Tibial nerve (tissue), 4 donors: Measurements from ENCODE around the gene PXDN. TPM values are rescaled to one million over a fixed set of nuclear protein-coding genes. Genes with fewer than 3 reads are reported as not detected.

Experiments
- DNase-seq, 2 donors: peaks; one replicate each; pipeline ENCODE4 v3.0.0-alpha.2; 2019; ENCODE audit warnings: low spot score in 2 of 2
- H3K27ac ChIP-seq, 4 donors: fragments of 200-600 bp; sonication (generic) in 3 of 4; one replicate each; pipeline ENCODE4 v1.5.1; 2017 to 2019; ENCODE audit warnings: mild to moderate bottlenecking in 1 of 4
- H3K27me3 ChIP-seq, 2 donors: fragments of 200-600 bp; sonication (generic) in 1 of 2; one replicate each; pipeline versions ENCODE4 v1.5.1 to v1.6.0; 2017 to 2019
- H3K36me3 ChIP-seq, 3 donors: fragments of 200-600 bp; sonication (generic); one replicate each; pipeline ENCODE4 v1.5.1; 2018 to 2019
- H3K4me1 ChIP-seq, 4 donors: fragments of 200-600 bp; sonication (generic) in 3 of 4; one replicate each; pipeline ENCODE4 v1.5.1; 2017 to 2019
- H3K4me3 ChIP-seq, 4 donors: fragments of 200-600 bp; sonication (generic) in 3 of 4; one replicate each; pipeline ENCODE4 v1.5.1; 2017 to 2019; ENCODE audit warnings: mild to moderate bottlenecking in 1 of 4, moderate library complexity in 1 of 4
- H3K9me3 ChIP-seq, 4 donors: fragments of 200-600 bp; sonication (generic) in 3 of 4; one replicate each; pipeline ENCODE4 v1.5.1; 2017 to 2019
- EP300 ChIP-seq, 2 donors: sonication (generic); formaldehyde crosslinking; IDR thresholded peaks; one replicate each; pipeline ENCODE4 v1.6.1; 2017; ENCODE audit warnings: antibody characterized with exemption in 2 of 2, mild to moderate bottlenecking in 1 of 2
- POLR2A ChIP-seq, 2 donors: fragments of 450-650 bp; IDR thresholded peaks; one replicate each; pipeline ENCODE4 v1.6.1; 2017; ENCODE audit warnings: antibody characterized with exemption in 2 of 2, mild to moderate bottlenecking in 2 of 2, moderate library complexity in 2 of 2
- WGBS, 2 donors: methylation state at CpG; one replicate each; pipeline ENCODE4 v1.1.5; 2018; 5-methylcytosine and 5-hydroxymethylcytosine counted together
- total RNA-seq, 4 donors: library from RNA; depleted of rRNA; stranded (reverse); fragments of >200 nt; gene quantifications; one replicate each; pipeline ENCODE4 v1.1.0, GENCODE V29; 2016
- TF ChIP-seq, protein P1 (sequence below), 5 experiments: fragments of 200-600 bp in 3 of 5; fragments of 450-650 bp in 2 of 5; sonication (generic) in 3 of 5; IDR thresholded peaks; one replicate each; pipeline ENCODE4 v1.5.1; 2016 to 2019; ENCODE audit warnings: antibody characterized with exemption in 5 of 5, mild to moderate bottlenecking in 3 of 5, moderate library complexity in 2 of 5

The PXDN gene
- total RNA-seq, 4 donors from 2014 or later: 40.4 to 72.6 (median 52.4) TPM

DNA sequence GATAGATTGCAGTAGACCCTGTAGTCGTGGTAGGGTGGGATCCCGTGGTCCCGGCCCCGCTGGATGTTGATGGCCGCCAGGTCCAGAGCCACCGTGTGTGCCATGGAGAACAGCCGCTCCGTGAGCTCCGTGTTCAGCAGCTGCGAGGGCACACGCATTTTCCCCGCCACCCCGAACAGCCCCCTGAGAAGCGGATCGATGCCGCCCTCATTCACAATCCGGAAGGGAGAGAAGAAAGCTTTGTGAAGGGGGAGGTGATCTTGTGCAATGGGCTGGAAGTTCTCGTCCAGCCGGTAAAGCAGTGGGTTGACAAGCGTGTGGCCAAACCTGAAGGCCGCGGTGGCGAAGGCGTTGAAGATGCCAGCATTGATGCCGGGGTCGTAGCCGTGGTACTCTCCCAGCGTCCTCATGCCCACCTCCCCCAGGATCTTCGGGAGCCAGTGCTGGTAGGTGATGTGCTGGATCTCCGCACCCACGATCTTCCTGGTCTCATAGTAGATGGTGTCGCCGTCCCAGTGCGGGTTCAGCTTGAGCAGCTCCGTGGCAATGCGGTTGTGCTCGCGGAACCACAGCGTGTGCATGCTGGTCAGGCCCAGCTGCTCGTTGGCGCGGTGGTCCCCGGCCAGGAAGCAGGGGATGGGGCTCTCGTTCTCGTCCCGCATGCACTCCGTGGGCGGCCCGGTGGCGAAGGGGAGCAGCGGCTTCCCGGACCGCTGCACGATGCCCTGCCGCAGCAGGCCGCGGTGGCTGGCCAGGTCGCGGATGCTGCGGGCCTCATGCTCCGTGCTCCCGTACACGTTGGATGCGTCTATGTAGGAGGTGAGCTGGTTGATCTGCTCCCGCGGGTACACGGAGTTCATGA lies 95.8 kb downstream of the PXDN start:
- Histone ChIP-seq H3K4me1 (peaks cover 0 to 31% (median 4%) of the 10 kb centered on the region in 4 donors), H3K4me3 (no peak overlapping the region), H3K27me3 (no peaks in the 10 kb centered on the region), H3K9me3 (no peaks in the 10 kb centered on the region), H3K36me3 (peaks cover 0 to 48% (median 0%) of the 10 kb centered on the region in 3 donors), H3K27ac (no peak overlapping the region)
- WGBS, 2 donors: 97% methylated on average over 55 to 67 of the region's 67 CpGs
- TF ChIP-seq, protein P1, sequence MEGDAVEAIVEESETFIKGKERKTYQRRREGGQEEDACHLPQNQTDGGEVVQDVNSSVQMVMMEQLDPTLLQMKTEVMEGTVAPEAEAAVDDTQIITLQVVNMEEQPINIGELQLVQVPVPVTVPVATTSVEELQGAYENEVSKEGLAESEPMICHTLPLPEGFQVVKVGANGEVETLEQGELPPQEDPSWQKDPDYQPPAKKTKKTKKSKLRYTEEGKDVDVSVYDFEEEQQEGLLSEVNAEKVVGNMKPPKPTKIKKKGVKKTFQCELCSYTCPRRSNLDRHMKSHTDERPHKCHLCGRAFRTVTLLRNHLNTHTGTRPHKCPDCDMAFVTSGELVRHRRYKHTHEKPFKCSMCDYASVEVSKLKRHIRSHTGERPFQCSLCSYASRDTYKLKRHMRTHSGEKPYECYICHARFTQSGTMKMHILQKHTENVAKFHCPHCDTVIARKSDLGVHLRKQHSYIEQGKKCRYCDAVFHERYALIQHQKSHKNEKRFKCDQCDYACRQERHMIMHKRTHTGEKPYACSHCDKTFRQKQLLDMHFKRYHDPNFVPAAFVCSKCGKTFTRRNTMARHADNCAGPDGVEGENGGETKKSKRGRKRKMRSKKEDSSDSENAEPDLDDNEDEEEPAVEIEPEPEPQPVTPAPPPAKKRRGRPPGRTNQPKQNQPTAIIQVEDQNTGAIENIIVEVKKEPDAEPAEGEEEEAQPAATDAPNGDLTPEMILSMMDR (IDR thresholded peaks at IDR 0.05): no peak
- no peak for TF ChIP-seq POLR2A (IDR thresholded peaks at IDR 0.05)
- TF ChIP-seq EP300 (IDR thresholded peaks at IDR 0.05): no peak
- DNase-seq: no peak

DNA sequence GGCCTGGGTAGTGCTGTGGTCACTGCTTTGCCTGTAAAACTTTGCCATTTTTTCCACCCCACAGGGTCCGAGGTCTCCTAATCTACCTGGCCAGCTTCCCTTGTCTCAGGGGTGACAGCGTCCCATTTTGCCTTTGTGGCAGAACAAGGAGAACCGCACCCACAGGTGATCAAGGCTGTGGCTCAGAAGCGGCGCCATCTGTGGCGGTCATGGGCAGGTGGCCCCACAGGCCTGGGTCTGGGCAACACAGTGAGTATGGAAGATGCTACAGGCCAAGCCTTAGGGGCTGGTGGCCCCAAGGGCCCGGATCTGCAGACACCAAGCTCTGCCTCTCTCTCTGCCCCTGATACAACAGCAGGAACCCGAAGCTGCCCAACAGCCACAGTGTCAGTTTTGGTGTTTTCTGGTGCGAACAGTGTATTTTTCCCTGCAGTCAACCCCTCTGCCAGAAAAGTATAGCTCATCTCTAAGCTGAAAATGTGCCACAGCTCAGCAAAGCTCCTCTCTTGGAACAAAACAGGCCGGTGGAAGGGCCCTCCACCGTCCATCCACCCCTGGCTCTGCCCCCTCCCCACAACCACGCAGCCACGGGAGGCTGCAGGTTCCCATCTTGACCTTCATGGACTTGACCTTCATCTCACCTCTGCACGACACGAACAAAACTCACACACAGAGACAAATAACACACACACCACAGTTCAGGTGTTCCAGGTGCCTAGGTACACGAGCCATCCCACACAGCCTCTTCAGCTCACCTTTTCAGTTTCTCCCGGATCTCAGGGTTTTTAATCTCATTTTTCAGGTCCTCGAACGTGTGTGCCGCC lies 96.7 kb downstream of the PXDN start:
- Histone ChIP-seq H3K27me3 (no peaks in the 10 kb centered on the region), H3K9me3 (no peaks in the 10 kb centered on the region), H3K4me1 (peaks cover 0 to 30% (median 5%) of the 10 kb centered on the region in 4 donors), H3K36me3 (peaks cover 0 to 54% (median 0%) of the 10 kb centered on the region in 3 donors), H3K4me3 (no peak overlapping the region), H3K27ac (no peak overlapping the region)
- WGBS, 2 donors: 89 to 92% methylated on average over 20 of the region's 20 CpGs
- TF ChIP-seq EP300 (IDR thresholded peaks at IDR 0.05) (no peak), POLR2A (IDR thresholded peaks at IDR 0.05) (no peak)
- TF ChIP-seq, protein P1 (IDR thresholded peaks at IDR 0.05): no peak
- no peak for DNase-seq

DNA sequence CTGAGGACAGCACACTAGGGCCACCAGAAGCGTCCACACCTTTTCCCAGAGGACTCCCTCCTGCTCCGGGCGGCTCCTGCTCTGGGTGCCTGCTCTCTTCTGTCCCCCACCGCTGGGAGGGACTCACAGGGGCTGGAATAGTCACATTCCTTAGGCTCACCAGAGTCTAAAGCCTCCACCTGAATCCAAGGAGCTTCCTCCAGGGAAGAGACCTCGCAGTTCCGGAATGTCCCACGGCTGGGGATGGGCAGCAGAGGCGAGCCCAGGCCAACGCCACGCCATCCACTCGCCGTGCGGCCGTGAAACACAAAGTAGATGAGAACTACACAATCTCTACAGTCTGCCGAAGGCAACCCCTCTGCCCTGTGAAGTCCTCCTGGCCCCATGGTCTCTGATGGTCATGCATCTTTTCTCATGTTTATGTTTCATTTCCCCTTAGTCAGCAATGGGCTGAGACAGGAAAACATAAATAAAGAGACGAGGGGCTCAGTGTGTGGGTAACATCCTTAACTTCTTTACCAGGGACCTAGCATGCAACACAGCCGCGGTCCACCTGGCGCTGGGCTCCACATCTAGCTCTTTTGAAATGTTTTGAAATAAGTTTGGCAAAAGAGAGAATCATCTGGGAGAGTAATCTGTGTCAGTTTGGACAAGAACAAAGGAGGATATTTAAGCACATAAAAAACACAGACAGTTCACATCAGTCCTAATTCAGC lies 98.4 kb downstream of the PXDN start:
- Histone ChIP-seq H3K27me3 (no peaks in the 10 kb centered on the region), H3K27ac (no peak overlapping the region), H3K9me3 (no peaks in the 10 kb centered on the region), H3K4me1 (peaks cover 0 to 29% (median 5%) of the 10 kb centered on the region in 4 donors), H3K36me3 (peaks cover 0 to 55% (median 0%) of the 10 kb centered on the region in 3 donors), H3K4me3 (no peak overlapping the region)
- TF ChIP-seq, protein P1 (IDR thresholded peaks at IDR 0.05): no peak
- peak in 1 of 2 donors; percentile 8 for TF ChIP-seq EP300 (IDR thresholded peaks at IDR 0.05)
- DNase-seq: no peak
- WGBS, 2 donors: 77 to 79% methylated on average over 19 of the region's 19 CpGs

DNA sequence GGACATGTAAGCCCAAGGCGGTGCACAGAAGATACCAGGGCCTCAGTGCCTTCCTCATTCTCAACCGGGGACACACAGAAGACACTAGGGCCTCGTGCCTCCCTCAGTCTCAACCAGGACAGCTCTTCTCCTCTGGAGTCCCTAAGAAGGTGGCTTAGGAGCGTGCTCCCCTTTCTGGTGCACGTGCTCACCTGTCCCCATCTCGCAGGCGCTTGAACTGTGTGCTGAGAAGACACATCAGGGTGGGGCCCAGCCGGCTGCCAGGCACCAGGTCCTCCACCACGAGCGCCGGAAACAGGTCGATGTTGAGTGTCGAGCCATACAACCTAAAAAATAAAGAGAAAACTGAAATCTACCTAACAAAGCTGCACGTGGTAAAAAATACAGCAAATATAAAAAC lies 99.9 kb downstream of the PXDN start:
- no peaks in the 10 kb centered on the region for H3K9me3 ChIP-seq
- DNase-seq: no peak
- TF ChIP-seq EP300 (IDR thresholded peaks at IDR 0.05) (no peak), POLR2A (IDR thresholded peaks at IDR 0.05) (no peak)
- TF ChIP-seq, protein P1 (IDR thresholded peaks at IDR 0.05): no peak
- no peak overlapping the region for H3K4me3 ChIP-seq
- peaks cover 0 to 26% (median 5%) of the 10 kb centered on the region in 4 donors for H3K4me1 ChIP-seq
- no peak overlapping the region for H3K27ac ChIP-seq
- WGBS, 2 donors: 91 to 95% methylated on average over 14 of the region's 14 CpGs
- H3K27me3 ChIP-seq: no peaks in the 10 kb centered on the region
- peaks cover 0 to 44% (median 0%) of the 10 kb centered on the region in 3 donors for H3K36me3 ChIP-seq
